Progenitor cell of endocrine pancreas (in vitro differentiated cells): Measurements from ENCODE around the gene SLC28A3. TPM values are rescaled to one million over a fixed set of nuclear protein-coding genes. Genes with fewer than 3 reads are reported as not detected.

Experiments
- DNase-seq: peaks from one replicate; pipeline ENCODE4 v3.0.0; 2021; ENCODE audit warnings: low spot score; ENCODE audit not compliant: unreplicated experiment
- H3K27ac Mint-ChIP-seq: 2 replicates; pipeline ENCODE4 v1.8.0; 2021; ENCODE audit warnings: mild to moderate bottlenecking, moderate library complexity, mixed read lengths
- H3K27me3 Mint-ChIP-seq: 2 replicates; pipeline ENCODE4 v1.8.0; 2021; ENCODE audit warnings: mixed read lengths
- H3K36me3 Mint-ChIP-seq: 2 replicates; pipeline ENCODE4 v1.8.0; 2022; ENCODE audit warnings: mixed read lengths; ENCODE audit not compliant: insufficient read depth
- H3K4me1 Mint-ChIP-seq: 2 replicates; pipeline ENCODE4 v1.8.0; 2021; ENCODE audit warnings: low read depth, mixed read lengths
- H3K4me3 Mint-ChIP-seq: 2 replicates; pipeline ENCODE4 v1.8.0; 2021; ENCODE audit warnings: low read depth, mild to moderate bottlenecking, moderate library complexity, mixed read lengths
- H3K9me3 Mint-ChIP-seq: 2 replicates; pipeline ENCODE4 v1.8.0; 2021; ENCODE audit warnings: low read depth, mixed read lengths
- CTCF ChIP-seq: fragments of 200-600 bp; sonication (generic); IDR thresholded peaks from one replicate; pipeline ENCODE4 v1.5.0; 2021; ENCODE audit warnings: antibody characterized with exemption, mild to moderate bottlenecking; ENCODE audit not compliant: unreplicated experiment
- total RNA-seq: library from RNA; stranded (reverse); gene quantifications from 2 replicates; pipeline ENCODE4 v1.2.1, GENCODE V29; 2021

SLC28A3 gene
- total RNA-seq, 1 donor from 2014 or later, result 0.62 TPM

- H3K4me1 Mint-ChIP-seq, result no peaks in the 10 kb centered on the region
- DNase-seq, result no peak
- no peaks in the 10 kb centered on the region for H3K9me3 Mint-ChIP-seq
- H3K36me3 Mint-ChIP-seq, result no peaks in the 10 kb centered on the region
- TF ChIP-seq CTCF, result no peak
- H3K27me3 Mint-ChIP-seq, result no peaks in the 10 kb centered on the region
- H3K4me3 Mint-ChIP-seq, result no peak overlapping the region
- H3K27ac Mint-ChIP-seq, result no peak overlapping the region
These were observed 44.3 kb downstream of the SLC28A3 start for GRCh38 chr9:84296146-84296843.

- TF ChIP-seq CTCF, result peak; percentile 46
- H3K4me1 Mint-ChIP-seq, result no peaks in the 10 kb centered on the region
- H3K36me3 Mint-ChIP-seq, result no peaks in the 10 kb centered on the region
- no peaks in the 10 kb centered on the region for H3K9me3 Mint-ChIP-seq
- no peak for DNase-seq
- no peak overlapping the region for H3K4me3 Mint-ChIP-seq
- H3K27ac Mint-ChIP-seq, result no peak overlapping the region
- H3K27me3 Mint-ChIP-seq, result no peaks in the 10 kb centered on the region
These were observed 46.2 kb downstream of the SLC28A3 start for GRCh38 chr9:84294241-84294950.

- TF ChIP-seq CTCF, result no peak
- Mint-ChIP-seq H3K27ac (no peak overlapping the region), H3K4me1 (no peaks in the 10 kb centered on the region), H3K4me3 (no peak overlapping the region), H3K9me3 (no peaks in the 10 kb centered on the region), H3K27me3 (peaks cover under 1% of the 10 kb centered on the region), H3K36me3 (no peaks in the 10 kb centered on the region)
- no peak for DNase-seq
These were observed 47.4 kb downstream of the SLC28A3 start for GRCh38 chr9:84293001-84293798.

- Mint-ChIP-seq H3K4me3 (no peak overlapping the region), H3K36me3 (no peaks in the 10 kb centered on the region), H3K27me3 (peaks cover 4% of the 10 kb centered on the region), H3K9me3 (no peaks in the 10 kb centered on the region), H3K4me1 (peaks cover 11% of the 10 kb centered on the region), H3K27ac (no peak overlapping the region)
- no peak for TF ChIP-seq CTCF
- DNase-seq, result no peak
These were observed 55.2 kb downstream of the SLC28A3 start for GRCh38 chr9:84285381-84285780.

GRCh38 chr9:84283946-84284345, 56.6 kb downstream of the SLC28A3 start:
- no peak for TF ChIP-seq CTCF
- no peak for DNase-seq
- peaks cover 11% of the 10 kb centered on the region for H3K4me1 Mint-ChIP-seq
- peaks cover 4% of the 10 kb centered on the region for H3K27me3 Mint-ChIP-seq
- no peaks in the 10 kb centered on the region for H3K9me3 Mint-ChIP-seq
- no peak overlapping the region for H3K4me3 Mint-ChIP-seq
- H3K27ac Mint-ChIP-seq, result no peak overlapping the region
- no peaks in the 10 kb centered on the region for H3K36me3 Mint-ChIP-seq
